ENCODE data around the gene PTPN9.

The PTPN9 gene

GRCh38 chr15:75460646-75461045 lies 118.5 kb downstream of the PTPN9 start:
- H3K36me3 ChIP-seq (ENCODE audit: control insufficient read depth, insufficient read depth, low read length, severe bottlenecking), result peaks cover 1% of the 10 kb centered on the region
- DNase-seq (ENCODE audit: low read depth), result no peak
- H3K9me3 ChIP-seq (ENCODE audit: control insufficient read depth, low read length), result no peaks in the 10 kb centered on the region

GRCh38 chr15:75459581-75459980 lies 119.5 kb downstream of the PTPN9 start:
- Histone ChIP-seq H3K4me1 (ENCODE audit: control insufficient read depth, insufficient read depth, low read length) (peaks cover 40% of the 10 kb centered on the region), H3K9me3 (ENCODE audit: control insufficient read depth, low read length) (no peaks in the 10 kb centered on the region), H3K27me3 (replicated peaks; ENCODE audit: control insufficient read depth, insufficient read depth, low read length) (no peaks in the 10 kb centered on the region), H3K4me3 (ENCODE audit: low read length) (no peak overlapping the region), H3K36me3 (ENCODE audit: control insufficient read depth, insufficient read depth, low read length, severe bottlenecking) (no peaks in the 10 kb centered on the region), H3K9ac (ENCODE audit: low read length) (no peak overlapping the region)
- DNase-seq (ENCODE audit: low read depth), result no peak

More at GRCh38 chr15:75460646-75461045, 118.5 kb downstream of the PTPN9 start:
- Histone ChIP-seq H3K9ac (ENCODE audit: low read length) (no peak overlapping the region), H3K27me3 (replicated peaks; ENCODE audit: control insufficient read depth, insufficient read depth, low read length) (no peaks in the 10 kb centered on the region), H3K4me1 (ENCODE audit: control insufficient read depth, insufficient read depth, low read length) (peaks cover 42% of the 10 kb centered on the region), H3K4me3 (ENCODE audit: low read length) (no peak overlapping the region)

GRCh38 chr15:75456710-75457109 lies 122.4 kb downstream of the PTPN9 start:
- no peaks in the 10 kb centered on the region for H3K36me3 ChIP-seq (ENCODE audit: control insufficient read depth, insufficient read depth, low read length, severe bottlenecking)
- peak overlapping the region; percentile 95 for H3K9ac ChIP-seq (ENCODE audit: low read length)
- DNase-seq (ENCODE audit: low read depth), result peak; percentile 34
- H3K27me3 ChIP-seq (replicated peaks; ENCODE audit: control insufficient read depth, insufficient read depth, low read length), result no peaks in the 10 kb centered on the region
- H3K9me3 ChIP-seq (ENCODE audit: control insufficient read depth, low read length), result no peaks in the 10 kb centered on the region
- peaks cover 36% of the 10 kb centered on the region for H3K4me1 ChIP-seq (ENCODE audit: control insufficient read depth, insufficient read depth, low read length)
- peak overlapping the region; percentile 93 for H3K4me3 ChIP-seq (ENCODE audit: low read length)

GRCh38 chr15:75455982-75456531 lies 123.1 kb downstream of the PTPN9 start:
- no peaks in the 10 kb centered on the region for H3K9me3 ChIP-seq (ENCODE audit: control insufficient read depth, low read length)
- DNase-seq (ENCODE audit: low read depth), result peak; percentile 70
- H3K4me3 ChIP-seq (ENCODE audit: low read length), result peak overlapping the region; percentile 93
- H3K36me3 ChIP-seq (ENCODE audit: control insufficient read depth, insufficient read depth, low read length, severe bottlenecking), result no peaks in the 10 kb centered on the region
- H3K27me3 ChIP-seq (replicated peaks; ENCODE audit: control insufficient read depth, insufficient read depth, low read length), result no peaks in the 10 kb centered on the region
- peaks cover 30% of the 10 kb centered on the region for H3K4me1 ChIP-seq (ENCODE audit: control insufficient read depth, insufficient read depth, low read length)
- H3K9ac ChIP-seq (ENCODE audit: low read length), result peak overlapping the region; percentile 95

DNA sequence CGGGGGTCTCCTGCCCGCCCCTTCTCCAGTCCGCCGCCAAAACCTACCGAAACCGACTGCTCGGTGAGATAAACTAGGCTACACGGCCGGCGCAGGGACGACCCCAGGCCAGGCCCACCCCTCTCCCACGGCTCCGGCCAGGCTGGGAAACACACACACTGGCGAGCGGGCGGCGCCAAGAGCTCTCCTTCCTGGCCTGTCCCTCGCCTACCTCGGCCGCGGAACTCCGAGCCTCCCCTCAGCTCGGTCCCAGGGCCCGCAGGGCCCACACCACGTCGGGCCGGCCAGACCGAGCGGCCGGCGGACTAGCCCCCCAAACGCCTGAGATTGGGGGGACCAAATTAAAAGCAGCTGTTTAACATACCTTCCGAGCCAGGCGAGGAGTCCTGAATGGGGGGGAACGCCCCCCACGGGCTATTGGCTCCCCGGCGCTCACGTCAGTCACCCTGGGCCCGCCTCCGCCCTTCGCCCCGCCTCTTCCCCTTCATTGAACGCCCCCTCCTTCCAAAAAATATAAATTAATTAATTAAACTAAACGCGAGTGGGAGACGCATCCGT lies 123.6 kb downstream of the PTPN9 start:
- peak; percentile 97 for DNase-seq (ENCODE audit: low read depth)
- Histone ChIP-seq H3K27me3 (replicated peaks; ENCODE audit: control insufficient read depth, insufficient read depth, low read length) (no peaks in the 10 kb centered on the region), H3K9me3 (ENCODE audit: control insufficient read depth, low read length) (no peaks in the 10 kb centered on the region), H3K9ac (ENCODE audit: low read length) (peak overlapping the region; percentile 95), H3K36me3 (ENCODE audit: control insufficient read depth, insufficient read depth, low read length, severe bottlenecking) (no peaks in the 10 kb centered on the region), H3K4me1 (ENCODE audit: control insufficient read depth, insufficient read depth, low read length) (peaks cover 28% of the 10 kb centered on the region), H3K4me3 (ENCODE audit: low read length) (peak overlapping the region; percentile 93)

- no peaks in the 10 kb centered on the region for H3K27me3 ChIP-seq (replicated peaks; ENCODE audit: control insufficient read depth, insufficient read depth, low read length)
- H3K9me3 ChIP-seq (ENCODE audit: control insufficient read depth, low read length), result no peaks in the 10 kb centered on the region
- peak; percentile 85 for DNase-seq (ENCODE audit: low read depth)
These were observed 124.4 kb downstream of the PTPN9 start for GRCh38 chr15:75454471-75455378.

DNA sequence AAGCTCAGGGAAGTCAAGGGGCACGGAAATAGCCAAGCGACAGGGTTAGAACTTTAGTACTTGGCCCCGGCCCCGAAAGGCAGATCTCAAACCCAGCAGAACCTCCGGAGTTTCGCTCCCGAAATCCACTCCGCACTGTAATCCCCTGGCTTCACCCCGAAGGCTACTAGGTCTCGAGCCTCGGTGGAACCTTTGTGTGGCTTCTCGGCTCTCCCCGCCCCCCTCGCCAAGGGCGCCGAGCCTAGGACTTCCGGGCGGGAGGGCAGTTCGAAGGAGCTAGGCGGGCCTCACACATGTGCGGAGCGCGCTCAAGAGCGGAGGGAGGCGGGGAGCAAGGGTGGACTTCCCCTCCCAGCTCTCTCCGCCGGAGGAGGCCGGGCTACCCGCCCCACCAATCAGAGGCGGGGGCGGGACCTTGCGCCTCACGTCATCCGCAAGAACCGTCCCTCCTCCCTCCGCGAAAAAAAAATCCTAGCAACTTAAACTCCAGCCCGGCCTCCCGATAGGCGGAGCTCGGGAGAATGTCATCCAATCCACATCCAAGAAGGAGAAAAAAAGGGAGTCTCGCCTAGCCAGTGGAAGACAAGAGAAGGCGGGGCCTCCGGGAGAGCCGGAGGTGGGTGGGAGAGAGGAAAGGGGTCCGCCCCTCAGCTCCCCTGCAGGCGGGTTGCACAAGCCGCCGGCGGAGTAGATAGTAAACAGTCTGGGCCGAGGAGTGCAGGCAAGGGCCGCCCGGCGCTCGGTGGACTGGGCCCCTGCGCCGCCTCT lies 125.2 kb downstream of the PTPN9 start:
- Histone ChIP-seq H3K27me3 (replicated peaks; ENCODE audit: control insufficient read depth, insufficient read depth, low read length) (no peaks in the 10 kb centered on the region), H3K36me3 (ENCODE audit: control insufficient read depth, insufficient read depth, low read length, severe bottlenecking) (no peaks in the 10 kb centered on the region), H3K9ac (ENCODE audit: low read length) (peak overlapping the region; percentile 95), H3K4me1 (ENCODE audit: control insufficient read depth, insufficient read depth, low read length) (peaks cover 37% of the 10 kb centered on the region), H3K4me3 (ENCODE audit: low read length) (peak overlapping the region; percentile 93), H3K9me3 (ENCODE audit: control insufficient read depth, low read length) (no peaks in the 10 kb centered on the region)
- DNase-seq (ENCODE audit: low read depth), result peak; percentile 100

More at GRCh38 chr15:75454471-75455378, 124.4 kb downstream of the PTPN9 start:
- Histone ChIP-seq H3K36me3 (ENCODE audit: control insufficient read depth, insufficient read depth, low read length, severe bottlenecking) (no peaks in the 10 kb centered on the region), H3K4me3 (ENCODE audit: low read length) (peak overlapping the region; percentile 93), H3K9ac (ENCODE audit: low read length) (peak overlapping the region; percentile 95), H3K4me1 (ENCODE audit: control insufficient read depth, insufficient read depth, low read length) (peaks cover 30% of the 10 kb centered on the region)

GRCh38 chr15:75452865-75453702 lies 126.0 kb downstream of the PTPN9 start:
- peak overlapping the region; percentile 87 for H3K9ac ChIP-seq (ENCODE audit: low read length)
- H3K27me3 ChIP-seq (replicated peaks; ENCODE audit: control insufficient read depth, insufficient read depth, low read length), result no peaks in the 10 kb centered on the region
- H3K4me1 ChIP-seq (ENCODE audit: control insufficient read depth, insufficient read depth, low read length), result peaks cover 37% of the 10 kb centered on the region
- no peaks in the 10 kb centered on the region for H3K9me3 ChIP-seq (ENCODE audit: control insufficient read depth, low read length)
- H3K4me3 ChIP-seq (ENCODE audit: low read length), result peak overlapping the region; percentile 84
- no peaks in the 10 kb centered on the region for H3K36me3 ChIP-seq (ENCODE audit: control insufficient read depth, insufficient read depth, low read length, severe bottlenecking)
- peak; percentile 63 for DNase-seq (ENCODE audit: low read depth)

GRCh38 chr15:75452364-75452864 lies 126.7 kb downstream of the PTPN9 start:
- Histone ChIP-seq H3K4me1 (ENCODE audit: control insufficient read depth, insufficient read depth, low read length) (peaks cover 34% of the 10 kb centered on the region), H3K9ac (ENCODE audit: low read length) (peak overlapping the region; percentile 87), H3K36me3 (ENCODE audit: control insufficient read depth, insufficient read depth, low read length, severe bottlenecking) (no peaks in the 10 kb centered on the region), H3K27me3 (replicated peaks; ENCODE audit: control insufficient read depth, insufficient read depth, low read length) (no peaks in the 10 kb centered on the region), H3K4me3 (ENCODE audit: low read length) (peak overlapping the region; percentile 84), H3K9me3 (ENCODE audit: control insufficient read depth, low read length) (no peaks in the 10 kb centered on the region)
- DNase-seq (ENCODE audit: low read depth), result peak; percentile 91

DNA sequence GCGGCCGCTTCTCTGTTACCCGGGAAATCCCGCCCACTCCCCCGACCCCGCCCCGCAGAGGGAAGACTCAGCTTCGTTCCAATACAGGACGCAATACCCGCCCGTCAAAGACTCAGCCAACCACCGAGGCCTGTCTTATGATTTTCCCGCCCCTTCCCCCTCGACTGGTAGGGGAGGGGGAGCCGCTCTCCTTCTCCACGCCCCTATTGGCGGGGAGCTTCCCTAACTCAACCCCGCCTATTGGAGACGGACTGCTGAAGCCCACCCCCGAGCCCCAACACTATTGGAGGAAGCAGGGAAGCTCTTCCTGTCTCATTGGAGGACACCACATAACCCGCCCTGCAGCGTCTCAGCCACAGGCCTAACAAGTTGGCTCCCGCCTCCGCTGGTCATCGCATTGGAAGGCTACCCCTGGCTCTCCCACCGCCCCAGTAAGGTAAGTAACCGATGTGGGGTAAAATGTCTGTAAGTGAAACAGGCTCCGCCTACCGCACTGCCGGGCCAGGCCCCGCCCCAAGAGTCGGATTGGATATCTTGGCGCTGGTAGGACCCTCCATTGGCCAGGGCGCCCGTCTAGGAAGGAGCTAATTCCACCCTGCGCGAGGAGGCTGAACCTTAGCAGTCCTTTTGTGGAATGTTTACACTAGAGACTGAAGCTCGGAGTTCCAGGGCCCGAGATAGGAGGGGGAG lies 127.3 kb downstream of the PTPN9 start, which contains the start of gene SIN3A:
Gene SIN3A (minus strand): TSS at position 17 of the 690 bp plus-strand sequence. CDS start 21,315 bp downstream, outside the sequence.
- no peaks in the 10 kb centered on the region for H3K27me3 ChIP-seq (replicated peaks; ENCODE audit: control insufficient read depth, insufficient read depth, low read length)
- DNase-seq (ENCODE audit: low read depth), result peak; percentile 100
- peaks cover 28% of the 10 kb centered on the region for H3K4me1 ChIP-seq (ENCODE audit: control insufficient read depth, insufficient read depth, low read length)

More for the DNA sequence above, 127.3 kb downstream of the PTPN9 start, which contains the start of gene SIN3A:
- Histone ChIP-seq H3K9me3 (ENCODE audit: control insufficient read depth, low read length) (no peaks in the 10 kb centered on the region), H3K9ac (ENCODE audit: low read length) (peak within 1 kb of the TSS; percentile 89), H3K4me3 (ENCODE audit: low read length) (peak within 1 kb of the TSS; percentile 94), H3K36me3 (ENCODE audit: control insufficient read depth, insufficient read depth, low read length, severe bottlenecking) (no peaks in the 10 kb centered on the region)

Measured in adipocyte (in vitro differentiated cells).